HG03139 (cell line): ENCODE data around the gene SERTAD3.
"Not testable (repeated sequence)": the region's sequence is repeated elsewhere in the genome, so short reads cannot be mapped to it uniquely, and the experiment has no call there.

Experiments used
- ATAC-seq: cut with Tn5 transposase; IDR thresholded peaks from one replicate; pipeline ENCODE4 v1.9.1; 2021; ENCODE audit not compliant: unreplicated experiment

Gene SERTAD3

GRCh38 chr19:40458597-40458974, 14.5 kb upstream of the SERTAD3 start:
- no peak for ATAC-seq

- ATAC-seq: no peak
Observed at GRCh38 chr19:40457953-40458596, 13.9 kb upstream of the SERTAD3 start.

GRCh38 chr19:40457048-40457447, 12.9 kb upstream of the SERTAD3 start:
- no peak for ATAC-seq

GRCh38 chr19:40453943-40454342, 9.8 kb upstream of the SERTAD3 start:
- ATAC-seq: not testable (repeated sequence)

- ATAC-seq: no peak
Observed at GRCh38 chr19:40453151-40453735, 9.1 kb upstream of the SERTAD3 start.

GRCh38 chr19:40452016-40452415, 7.9 kb upstream of the SERTAD3 start:
- ATAC-seq: no peak

- no peak for ATAC-seq
Observed at GRCh38 chr19:40450664-40451063, 6.5 kb upstream of the SERTAD3 start.

GRCh38 chr19:40449506-40449905, 5.4 kb upstream of the SERTAD3 start:
- ATAC-seq: no peak

- no peak for ATAC-seq
Observed at GRCh38 chr19:40446263-40446784, 2.2 kb upstream of the SERTAD3 start.

- ATAC-seq: no peak
Observed at GRCh38 chr19:40445780-40446262, 1.7 kb upstream of the SERTAD3 start.

GRCh38 chr19:40444825-40445312, 734 bp upstream of the SERTAD3 start:
- ATAC-seq: no peak

- ATAC-seq: peak; percentile 67
Observed at GRCh38 chr19:40443131-40443999, 770 bp downstream of the SERTAD3 start.

GRCh38 chr19:40442328-40443130, 1.6 kb downstream of the SERTAD3 start:
- no peak for ATAC-seq

GRCh38 chr19:40441719-40442253, 2.3 kb downstream of the SERTAD3 start:
- ATAC-seq: no peak

GRCh38 chr19:40438284-40438683, 5.9 kb downstream of the SERTAD3 start:
- no peak for ATAC-seq

- ATAC-seq: peak; percentile 47
Observed at GRCh38 chr19:40433391-40434216, 10.5 kb downstream of the SERTAD3 start.

- not testable (repeated sequence) for ATAC-seq
Observed at GRCh38 chr19:40432760-40433159, 11.4 kb downstream of the SERTAD3 start.

GRCh38 chr19:40431698-40432097, 12.4 kb downstream of the SERTAD3 start:
- ATAC-seq: no peak

- not testable (repeated sequence) for ATAC-seq
Observed at GRCh38 chr19:40430242-40430641, 13.9 kb downstream of the SERTAD3 start.
